ENCODE measurements around the gene MLLT6.

GRCh38 chr17:38751144-38751807 lies 46.2 kb downstream of the MLLT6 start:
- TF ChIP-seq, protein P1, sequence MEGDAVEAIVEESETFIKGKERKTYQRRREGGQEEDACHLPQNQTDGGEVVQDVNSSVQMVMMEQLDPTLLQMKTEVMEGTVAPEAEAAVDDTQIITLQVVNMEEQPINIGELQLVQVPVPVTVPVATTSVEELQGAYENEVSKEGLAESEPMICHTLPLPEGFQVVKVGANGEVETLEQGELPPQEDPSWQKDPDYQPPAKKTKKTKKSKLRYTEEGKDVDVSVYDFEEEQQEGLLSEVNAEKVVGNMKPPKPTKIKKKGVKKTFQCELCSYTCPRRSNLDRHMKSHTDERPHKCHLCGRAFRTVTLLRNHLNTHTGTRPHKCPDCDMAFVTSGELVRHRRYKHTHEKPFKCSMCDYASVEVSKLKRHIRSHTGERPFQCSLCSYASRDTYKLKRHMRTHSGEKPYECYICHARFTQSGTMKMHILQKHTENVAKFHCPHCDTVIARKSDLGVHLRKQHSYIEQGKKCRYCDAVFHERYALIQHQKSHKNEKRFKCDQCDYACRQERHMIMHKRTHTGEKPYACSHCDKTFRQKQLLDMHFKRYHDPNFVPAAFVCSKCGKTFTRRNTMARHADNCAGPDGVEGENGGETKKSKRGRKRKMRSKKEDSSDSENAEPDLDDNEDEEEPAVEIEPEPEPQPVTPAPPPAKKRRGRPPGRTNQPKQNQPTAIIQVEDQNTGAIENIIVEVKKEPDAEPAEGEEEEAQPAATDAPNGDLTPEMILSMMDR (conservative IDR thresholded peaks at IDR 0.05; ENCODE audit: low read length): no peak
- no peak for TF ChIP-seq EZH2phosphoT487 (IDR thresholded peaks at IDR 0.05; ENCODE audit: borderline replicate concordance, low read depth, low read length)

Measured in OCI-LY7 (cell line).